Stimulated activated CD8-positive, alpha-beta memory T cell treated with anti-CD3 and anti-CD28 coated beads, Interleukin-7, amount 100 ng/mL, for 24 hours (primary cell): Measurements from ENCODE around the gene WDTC1.
"Not testable (repeated sequence)": the region's sequence is repeated elsewhere in the genome, so short reads cannot be mapped to it uniquely, and the experiment has no call there.

Experiments
- DNase-seq: peaks from one replicate; pipeline ENCODE4 v3.0.0-alpha.2; 2020; ENCODE audit warnings: low read depth

WDTC1 gene

GRCh38 chr1:27253596-27253995, 19.2 kb downstream of the WDTC1 start:
- DNase-seq = no peak

DNA sequence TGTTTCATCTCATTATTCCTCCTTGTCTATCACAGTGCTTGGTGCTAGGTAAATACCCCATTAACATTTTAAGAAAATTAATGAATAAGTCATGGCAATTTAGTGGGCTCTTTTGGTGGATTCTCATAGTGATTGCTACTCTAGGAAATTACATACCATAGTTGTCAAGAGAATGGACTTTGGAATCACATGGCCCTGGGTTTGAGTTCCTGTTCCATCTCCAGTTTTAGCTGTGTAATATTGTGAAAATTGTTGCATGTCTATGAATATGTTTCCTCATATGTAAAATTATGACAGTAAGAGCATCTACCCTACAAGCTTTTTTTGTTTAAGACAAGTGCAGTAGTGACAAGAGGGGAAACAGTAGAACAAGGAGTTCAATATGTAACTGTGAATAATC, 20.7 kb downstream of the WDTC1 start:
- DNase-seq = no peak

DNA sequence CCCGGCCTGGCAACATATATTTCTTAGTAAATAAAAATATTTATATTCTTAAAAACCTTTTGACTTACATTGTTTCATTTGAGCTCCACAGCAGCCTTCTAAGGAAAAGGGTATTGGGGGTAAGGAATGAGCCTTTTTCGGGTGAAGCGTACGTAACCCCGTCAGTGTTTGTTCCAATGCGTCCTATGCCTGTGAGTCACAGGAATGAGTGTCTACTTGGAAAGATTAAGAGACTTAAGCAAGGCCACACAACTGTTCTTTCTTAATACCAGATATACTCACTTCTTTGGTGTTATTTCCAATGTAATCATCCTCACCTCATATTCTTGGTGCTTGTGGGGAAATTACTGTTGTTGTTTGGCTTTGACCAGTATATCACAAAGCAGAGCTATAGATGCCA, 22.7 kb downstream of the WDTC1 start:
- no peak for DNase-seq

- no peak for DNase-seq
These were observed 24.2 kb downstream of the WDTC1 start for GRCh38 chr1:27258598-27258997.

GRCh38 chr1:27267153-27267552, 32.7 kb downstream of the WDTC1 start:
- DNase-seq = no peak

DNA sequence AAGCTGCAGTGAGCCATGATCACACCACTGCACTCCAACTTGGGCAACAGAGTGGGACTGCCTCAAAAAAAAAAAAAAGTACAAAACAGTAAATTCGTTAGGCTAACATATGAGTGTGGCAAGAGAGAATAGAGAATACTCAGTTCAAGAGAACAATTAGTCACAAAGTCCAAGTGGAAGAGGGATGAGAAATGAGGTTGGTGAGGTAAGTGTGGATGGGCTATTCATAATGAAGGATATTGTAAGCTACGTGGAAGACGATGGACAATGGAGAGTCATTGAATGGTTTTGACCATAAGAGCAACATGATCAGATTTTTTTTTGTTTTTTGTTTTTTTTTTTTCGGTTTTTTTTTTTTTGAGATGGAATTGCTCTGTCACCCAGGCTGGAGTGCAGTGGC, 34.8 kb downstream of the WDTC1 start:
- DNase-seq = no peak

GRCh38 chr1:27274204-27274603, 39.8 kb downstream of the WDTC1 start:
- no peak for DNase-seq

DNA sequence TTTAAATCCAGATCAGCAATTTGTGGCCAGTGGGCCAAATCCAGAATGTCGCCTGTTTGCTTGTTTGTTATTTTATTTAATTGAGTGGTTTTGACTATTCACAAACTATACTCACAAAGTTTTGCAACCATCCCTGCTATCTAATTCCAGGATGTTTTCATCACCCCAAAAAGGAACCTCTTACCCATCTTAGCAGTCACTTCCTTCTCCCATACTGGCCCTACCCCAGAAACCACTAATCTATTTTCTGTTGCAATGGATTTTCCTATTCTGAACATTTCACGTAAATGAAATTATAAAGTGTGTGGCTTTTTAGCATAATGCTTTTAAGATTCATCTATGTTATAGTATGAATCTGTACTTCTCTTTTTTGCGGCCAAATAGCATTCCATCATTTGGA, 41.3 kb downstream of the WDTC1 start:
- no peak for DNase-seq

DNA sequence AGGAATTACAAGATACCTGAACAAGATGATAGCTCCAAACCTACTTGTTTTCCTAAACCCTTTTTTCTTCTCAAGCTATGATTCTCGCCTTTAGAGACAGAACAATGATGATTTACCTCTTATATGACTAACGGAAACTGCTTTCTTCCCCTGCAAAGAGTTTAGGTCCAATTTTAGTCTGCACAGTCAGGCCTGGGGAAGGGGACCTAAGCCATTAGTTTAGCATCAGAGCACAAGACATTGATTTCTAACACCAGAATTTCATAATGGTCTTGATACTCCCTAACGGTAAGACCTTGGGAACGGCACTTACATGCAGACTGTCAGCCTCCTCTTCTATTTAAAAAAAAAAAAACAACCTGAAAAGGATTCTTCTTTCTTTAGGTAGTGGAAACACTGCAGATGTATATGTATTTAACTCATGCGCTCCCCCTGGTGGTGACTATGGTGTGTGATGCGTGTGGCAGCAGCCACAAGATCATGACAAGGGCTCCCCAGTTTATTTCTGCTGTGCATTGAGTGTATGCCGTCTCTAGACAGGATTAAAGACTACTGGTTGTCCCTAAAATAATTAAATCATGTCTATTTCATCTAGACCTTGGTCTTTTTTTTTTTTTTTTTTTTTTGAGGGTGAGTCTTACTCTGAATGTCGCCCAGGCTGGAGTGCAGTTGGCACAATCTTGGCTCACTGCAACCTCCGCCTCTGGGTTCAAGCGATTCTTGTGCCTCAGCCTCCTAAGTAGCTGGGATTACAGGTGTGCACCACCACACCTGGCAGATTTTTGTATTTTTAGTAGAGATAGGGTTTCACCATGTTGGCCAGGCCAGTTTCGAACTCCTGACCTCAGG, 50.2 kb downstream of the WDTC1 start:
- peak; percentile 85 for DNase-seq

DNA sequence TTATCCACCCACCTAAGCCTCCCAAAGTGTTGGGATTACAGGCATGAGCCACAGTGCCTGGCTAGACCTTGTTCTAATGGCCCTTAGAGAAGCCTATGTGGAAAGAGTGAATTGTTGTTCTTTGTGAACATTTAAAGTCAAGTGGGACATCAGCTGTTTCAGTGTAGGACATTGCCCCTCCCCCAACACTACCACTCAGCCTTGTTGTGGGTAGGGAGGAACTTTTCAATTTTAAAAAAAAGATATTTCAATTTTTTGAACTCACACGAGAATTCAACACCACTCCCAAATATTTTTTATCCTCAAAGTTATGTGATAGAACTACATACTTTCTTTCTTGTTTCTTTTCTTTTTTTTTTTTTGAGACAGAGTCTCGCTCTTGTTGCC, 50.8 kb downstream of the WDTC1 start:
- no peak for DNase-seq

DNA sequence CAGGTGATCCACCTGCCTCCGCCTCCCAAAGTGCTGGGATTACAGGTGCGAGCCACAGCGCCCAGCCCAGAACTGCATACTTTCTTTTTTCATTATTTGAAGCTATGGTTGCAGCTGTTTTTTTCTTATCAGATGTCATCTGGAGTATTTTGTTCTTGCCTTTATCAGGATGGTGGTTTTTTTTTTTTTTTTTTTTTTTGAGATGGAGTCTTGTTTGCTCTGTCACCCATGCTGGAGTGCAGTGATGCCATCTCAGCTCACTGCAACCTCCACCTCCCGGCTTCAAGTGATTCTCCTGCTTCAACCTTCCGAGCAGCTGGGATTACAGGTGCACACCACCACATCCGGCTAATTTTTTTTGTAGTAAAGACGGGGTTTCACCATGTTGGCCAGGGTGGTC, 51.4 kb downstream of the WDTC1 start:
- not testable (repeated sequence) for DNase-seq

GRCh38 chr1:27289125-27289524, 54.7 kb downstream of the WDTC1 start:
- not testable (repeated sequence) for DNase-seq

DNA sequence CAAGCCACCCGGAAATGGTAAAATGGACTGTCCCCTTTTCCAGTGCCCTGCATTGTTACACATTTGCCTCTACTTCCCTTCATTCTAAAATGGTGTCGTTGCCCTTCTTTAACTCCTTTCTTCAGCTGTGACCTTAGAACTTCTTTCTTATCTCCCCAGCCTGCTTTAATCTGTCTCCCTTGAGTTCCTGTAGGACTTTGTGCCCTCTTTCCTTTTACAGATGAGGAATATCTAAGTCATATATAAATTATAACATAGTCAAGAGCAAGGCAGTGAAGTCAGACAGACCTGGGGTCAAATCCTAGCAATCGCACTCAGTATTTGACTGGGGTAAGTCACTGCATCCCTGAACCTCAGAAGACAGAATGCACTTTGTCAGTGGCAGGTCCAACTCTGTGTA, 56.1 kb downstream of the WDTC1 start:
- no peak for DNase-seq

DNA sequence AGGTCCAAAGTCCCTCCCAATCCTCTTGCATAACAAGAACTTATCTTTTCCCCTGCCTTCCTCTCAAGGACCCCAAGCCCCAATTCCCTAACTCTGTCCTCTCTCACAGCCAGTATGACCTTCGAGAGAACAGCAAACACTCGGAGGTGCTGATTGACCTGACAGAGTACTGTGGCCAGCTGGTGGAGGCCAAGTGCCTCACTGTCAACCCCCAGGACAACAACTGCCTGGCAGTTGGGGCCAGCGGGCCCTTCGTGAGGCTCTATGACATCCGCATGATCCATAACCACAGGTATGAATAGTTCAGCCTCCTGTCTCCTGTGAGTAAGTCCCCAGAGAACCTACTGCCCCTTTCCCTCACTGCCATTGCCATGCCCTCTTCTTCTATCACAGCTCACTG, 57.7 kb downstream of the WDTC1 start:
- no peak for DNase-seq

GRCh38 chr1:27293915-27294314, 59.5 kb downstream of the WDTC1 start:
- no peak for DNase-seq

DNA sequence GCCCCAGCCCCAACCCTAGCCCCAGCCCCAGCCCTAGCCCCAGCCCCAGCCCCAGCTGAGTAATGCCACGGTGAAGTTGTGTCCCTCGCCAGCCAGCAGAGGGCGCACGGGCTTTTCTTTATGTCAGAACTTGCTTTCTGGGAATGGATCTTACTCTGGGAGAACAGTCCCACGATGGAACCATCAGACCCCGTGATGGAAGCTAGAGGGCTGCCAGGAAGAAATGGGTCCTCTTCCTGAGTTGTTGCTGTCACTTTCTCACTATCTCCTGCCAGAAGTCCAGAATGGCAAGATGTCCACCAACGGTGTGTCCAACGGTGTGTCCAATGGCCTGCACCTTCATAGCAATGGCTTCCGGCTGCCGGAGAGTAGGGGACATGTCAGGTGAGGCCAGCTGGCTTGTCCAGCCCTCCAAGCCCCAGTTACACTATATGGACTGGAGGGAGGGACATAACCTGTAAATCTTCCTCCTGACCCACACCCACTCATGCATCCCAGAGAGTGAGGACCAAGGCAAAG, 62.4 kb downstream of the WDTC1 start:
- peak; percentile 54 for DNase-seq

GRCh38 chr1:27297903-27298302, 63.5 kb downstream of the WDTC1 start:
- DNase-seq = no peak

GRCh38 chr1:27298632-27299384, 64.4 kb downstream of the WDTC1 start:
- DNase-seq = no peak

DNA sequence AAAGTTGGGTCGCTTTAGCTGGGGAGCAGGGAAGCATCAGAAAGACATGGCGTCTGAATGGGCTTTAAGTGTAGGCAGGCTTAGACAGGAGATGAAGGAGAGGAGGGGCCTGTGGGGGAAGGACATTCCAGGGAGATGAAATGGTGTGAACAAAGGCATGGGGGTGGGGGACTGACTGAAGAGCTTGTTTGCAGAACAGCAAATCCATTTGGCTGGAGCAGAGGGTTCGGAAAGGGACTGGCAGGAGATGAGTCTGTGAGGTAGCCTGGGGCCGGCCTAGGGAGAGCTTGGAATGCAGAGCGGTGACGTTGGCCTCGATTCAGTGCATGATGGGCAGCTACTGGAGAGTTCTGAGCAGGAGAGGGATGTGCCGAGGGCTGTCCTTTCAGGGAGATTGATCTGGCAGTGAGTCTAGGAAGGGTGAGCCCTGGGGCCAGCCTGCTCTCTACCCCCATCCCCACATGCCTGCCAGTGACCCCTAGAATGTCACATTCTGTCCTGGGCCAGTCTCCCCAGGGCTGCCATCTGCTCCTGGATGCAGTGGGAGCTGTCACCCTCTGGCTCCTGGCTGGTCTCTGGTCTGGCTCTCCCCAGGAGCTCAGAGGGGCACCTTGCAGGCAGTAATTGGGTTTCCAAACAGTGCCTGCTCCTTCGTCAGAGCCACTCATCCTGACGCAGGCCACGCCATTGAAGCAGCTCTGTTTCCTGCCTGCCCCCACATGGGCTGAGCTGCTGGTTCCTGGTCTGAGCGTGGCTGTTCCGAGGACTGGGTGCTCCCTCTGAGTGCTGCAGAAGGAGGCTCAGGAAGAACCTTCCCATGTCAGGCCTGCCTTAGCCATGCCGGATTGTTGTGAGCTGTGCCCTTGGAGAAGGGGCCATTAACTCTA, 65.2 kb downstream of the WDTC1 start:
- no peak for DNase-seq

GRCh38 chr1:27300341-27301051, 66.1 kb downstream of the WDTC1 start:
- DNase-seq = peak; percentile 43

- no peak for DNase-seq
These were observed 66.6 kb downstream of the WDTC1 start for GRCh38 chr1:27301052-27301422.
